HG03460 (cell line): ENCODE data around the gene SYT14.
"Not testable (repeated sequence)": the region's sequence is repeated elsewhere in the genome, so short reads cannot be mapped to it uniquely, and the experiment has no call there.

ENCODE experiments used
- ATAC-seq: cut with Tn5 transposase; IDR thresholded peaks from one replicate; pipeline ENCODE4 v1.9.1; 2021; ENCODE audit not compliant: unreplicated experiment

The SYT14 gene

GRCh38 chr1:209931141-209931540 lies 6.9 kb upstream of the SYT14 start:
- no peak for ATAC-seq

- no peak for ATAC-seq
Measured at GRCh38 chr1:209936125-209936524, 1.9 kb upstream of the SYT14 start.

GRCh38 chr1:209945377-209945776 lies 7.4 kb downstream of the SYT14 start:
- ATAC-seq: no peak

GRCh38 chr1:209948155-209948554 lies 10.1 kb downstream of the SYT14 start:
- ATAC-seq: no peak

- no peak for ATAC-seq
Measured at GRCh38 chr1:209956116-209956515, 18.1 kb downstream of the SYT14 start.

- no peak for ATAC-seq
Measured at GRCh38 chr1:209959623-209960022, 21.6 kb downstream of the SYT14 start.

GRCh38 chr1:209960926-209961325 lies 22.9 kb downstream of the SYT14 start:
- no peak for ATAC-seq

GRCh38 chr1:209962388-209962787 lies 24.4 kb downstream of the SYT14 start:
- ATAC-seq: no peak

GRCh38 chr1:209962856-209963255 lies 24.8 kb downstream of the SYT14 start:
- ATAC-seq: no peak

- no peak for ATAC-seq
Measured at GRCh38 chr1:209965996-209966395, 28.0 kb downstream of the SYT14 start.

GRCh38 chr1:209978721-209979120 lies 40.7 kb downstream of the SYT14 start:
- ATAC-seq: not testable (repeated sequence)

GRCh38 chr1:209983953-209984352 lies 45.9 kb downstream of the SYT14 start:
- ATAC-seq: no peak

GRCh38 chr1:209985002-209985401 lies 47.0 kb downstream of the SYT14 start:
- ATAC-seq: no peak

GRCh38 chr1:209988706-209989105 lies 50.7 kb downstream of the SYT14 start:
- no peak for ATAC-seq

GRCh38 chr1:209989525-209989924 lies 51.5 kb downstream of the SYT14 start:
- no peak for ATAC-seq

- ATAC-seq: no peak
Measured at GRCh38 chr1:209993061-209993830, 55.2 kb downstream of the SYT14 start.

GRCh38 chr1:209996348-209996747 lies 58.3 kb downstream of the SYT14 start:
- no peak for ATAC-seq

GRCh38 chr1:209999005-209999404 lies 61.0 kb downstream of the SYT14 start:
- ATAC-seq: no peak

- no peak for ATAC-seq
Measured at GRCh38 chr1:210001751-210002150, 63.7 kb downstream of the SYT14 start.

- no peak for ATAC-seq
Measured at GRCh38 chr1:210003501-210003900, 65.5 kb downstream of the SYT14 start.

- ATAC-seq: no peak
Measured at GRCh38 chr1:210010161-210010560, 72.1 kb downstream of the SYT14 start.

GRCh38 chr1:210021145-210021860 lies 83.3 kb downstream of the SYT14 start:
- ATAC-seq: no peak
